ENCODE results near the gene DCTN1. TPM values are rescaled to one million over a fixed set of nuclear protein-coding genes. Genes with fewer than 3 reads are reported as not detected.
"Not testable (repeated sequence)": the region's sequence is repeated elsewhere in the genome, so short reads cannot be mapped to it uniquely, and the experiment has no call there.

The DCTN1 gene
- total and polyA plus RNA-seq, 8 donors, result 121 to 162 (median 151) TPM

- Histone ChIP-seq H3K9me3 (no peaks in the 10 kb centered on the region), H3K4me1 (no peaks in the 10 kb centered on the region), H3K27me3 (no peaks in the 10 kb centered on the region), H3K4me3 (no peak within 1 kb of the TSS), H3K27ac (no peak within 1 kb of the TSS), H3K36me3 (no peaks in the 10 kb centered on the region)
- ATAC-seq, result no peak
- DNase-seq, result no peak
- intact Hi-C loops (cut with DNase I), result no loop called here
- TF ChIP-seq CTCF (IDR thresholded peaks at IDR 0.05), result no peak
Observed at GRCh38 chr2:74343316-74343715, 36.8 kb downstream of the DCTN1 start, which contains the start of gene SLC4A5. TSS of gene SLC4A5 (minus strand) at chr2:74343416. CDS start at chr2:74315023, 28,393 bp downstream.

- ATAC-seq; intact Hi-C loops (cut with DNase I): not testable (repeated sequence)
Observed at GRCh38 chr2:74336227-74336626, 43.9 kb downstream of the DCTN1 start.

GRCh38 chr2:74334931-74335333, 45.2 kb downstream of the DCTN1 start:
- no peak overlapping the region for H3K4me3 ChIP-seq
- peak; percentile 99 for ATAC-seq
- intact Hi-C loops (cut with DNase I), result no loop called here
- H3K9me3 ChIP-seq, result no peaks in the 10 kb centered on the region
- TF ChIP-seq CTCF (IDR thresholded peaks at IDR 0.05), result peak; percentile 88 to 94
- DNase-seq, result peak; percentile 54 to 89 (median 77)
- H3K27ac ChIP-seq, result no peak overlapping the region
- no peaks in the 10 kb centered on the region for H3K36me3 ChIP-seq
- H3K27me3 ChIP-seq, result no peaks in the 10 kb centered on the region
- H3K4me1 ChIP-seq, result peaks cover 0 to 3% of the 10 kb centered on the region in 2 donors

More at GRCh38 chr2:74336227-74336626, 43.9 kb downstream of the DCTN1 start:
- H3K27me3 ChIP-seq, H3K4me3 ChIP-seq, H3K36me3 ChIP-seq, H3K9me3 ChIP-seq, H3K4me1 ChIP-seq, H3K27ac ChIP-seq, DNase-seq: not testable (repeated sequence)

- no peaks in the 10 kb centered on the region for H3K27me3 ChIP-seq
- ATAC-seq (no peak), DNase-seq (no peak)
- peaks cover 0 to 3% of the 10 kb centered on the region in 2 donors for H3K4me1 ChIP-seq
- TF ChIP-seq CTCF (IDR thresholded peaks at IDR 0.05), result no peak
- no peaks in the 10 kb centered on the region for H3K9me3 ChIP-seq
- no peaks in the 10 kb centered on the region for H3K36me3 ChIP-seq
- H3K4me3 ChIP-seq, result no peak overlapping the region
- no peak overlapping the region for H3K27ac ChIP-seq
- intact Hi-C loops (cut with DNase I), result no loop called here
Observed at GRCh38 chr2:74333896-74334586, 46.1 kb downstream of the DCTN1 start.

GRCh38 chr2:74333175-74333574, 46.9 kb downstream of the DCTN1 start:
- DNase-seq (no peak), ATAC-seq (peak; percentile 35)
- no peak overlapping the region for H3K4me3 ChIP-seq
- H3K27me3 ChIP-seq, result no peaks in the 10 kb centered on the region
- H3K27ac ChIP-seq, result no peak overlapping the region
- TF ChIP-seq CTCF (IDR thresholded peaks at IDR 0.05), result no peak
- no peaks in the 10 kb centered on the region for H3K9me3 ChIP-seq
- no peaks in the 10 kb centered on the region for H3K36me3 ChIP-seq
- H3K4me1 ChIP-seq, result peaks cover 3% of the 10 kb centered on the region in 2 donors
- intact Hi-C loops (cut with DNase I), result no loop called here
